Activated naive CD8-positive, alpha-beta T cell (primary cell): ENCODE results near the gene MVP.

Experiments used
- H3K27ac Mint-ChIP-seq: one replicate; pipeline ENCODE4 v1.8.0; 2021; ENCODE audit warnings: mixed read lengths
- H3K27me3 Mint-ChIP-seq: one replicate; pipeline ENCODE4 v1.8.0; 2021; ENCODE audit warnings: mixed read lengths
- H3K36me3 Mint-ChIP-seq: one replicate; pipeline ENCODE4 v1.8.0; 2021; ENCODE audit warnings: mixed read lengths
- H3K4me1 Mint-ChIP-seq: one replicate; pipeline ENCODE4 v1.8.0; 2021; ENCODE audit warnings: low read depth, mixed read lengths
- H3K4me3 Mint-ChIP-seq: one replicate; pipeline ENCODE4 v1.8.0; 2021; ENCODE audit warnings: mild to moderate bottlenecking, mixed read lengths
- H3K9me3 Mint-ChIP-seq: one replicate; pipeline ENCODE4 v1.8.0; 2021; ENCODE audit warnings: low read depth, mixed read lengths

The MVP gene

DNA sequence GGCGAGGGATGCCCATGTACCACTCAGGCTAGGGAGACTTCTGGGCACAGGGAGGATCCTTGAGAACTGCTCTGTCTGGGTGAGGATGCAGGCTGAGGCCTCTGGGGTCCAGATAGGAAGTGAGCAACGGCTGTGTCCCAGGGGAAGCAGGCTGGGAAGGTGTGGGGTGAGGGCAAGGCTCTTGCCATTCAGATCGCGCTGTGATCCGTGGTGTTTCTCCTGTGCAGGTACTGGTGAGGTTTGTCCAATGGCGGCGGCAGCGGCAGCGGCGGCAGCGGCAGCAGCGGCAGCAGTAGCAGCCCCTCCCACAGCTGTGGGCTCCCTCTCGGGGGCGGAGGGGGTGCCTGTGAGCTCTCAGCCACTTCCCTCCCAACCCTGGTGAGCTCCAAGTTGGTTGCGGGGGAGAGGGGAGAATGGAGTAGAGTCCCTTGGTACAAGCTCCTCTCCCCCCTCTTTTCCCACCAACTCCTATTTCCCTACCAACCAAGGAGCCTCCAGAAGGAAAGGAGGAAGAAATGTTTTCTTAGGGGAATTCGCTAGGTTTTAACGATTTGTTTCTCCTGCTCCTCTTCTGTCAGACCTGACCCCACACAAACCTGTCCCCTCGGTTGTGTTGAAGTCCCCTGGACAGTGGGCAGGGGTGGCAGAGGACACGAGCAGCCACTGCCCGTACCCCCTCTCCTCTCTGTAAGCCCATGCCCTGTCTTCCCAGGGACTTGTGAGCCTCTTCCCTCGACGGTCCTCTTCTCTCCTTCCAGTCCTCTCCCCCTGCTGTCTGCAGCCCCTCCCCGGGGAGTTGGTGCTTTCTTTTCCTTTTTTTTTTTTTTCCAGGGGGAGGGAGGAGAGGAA is 10.2 kb upstream of the MVP start:
- peak overlapping the region; percentile 93 for H3K4me3 Mint-ChIP-seq
- peak overlapping the region; percentile 90 for H3K27ac Mint-ChIP-seq
- peaks cover 41% of the 10 kb centered on the region for H3K4me1 Mint-ChIP-seq
- H3K9me3 Mint-ChIP-seq = no peaks in the 10 kb centered on the region
- H3K36me3 Mint-ChIP-seq = peaks cover 7% of the 10 kb centered on the region
- H3K27me3 Mint-ChIP-seq = no peaks in the 10 kb centered on the region

DNA sequence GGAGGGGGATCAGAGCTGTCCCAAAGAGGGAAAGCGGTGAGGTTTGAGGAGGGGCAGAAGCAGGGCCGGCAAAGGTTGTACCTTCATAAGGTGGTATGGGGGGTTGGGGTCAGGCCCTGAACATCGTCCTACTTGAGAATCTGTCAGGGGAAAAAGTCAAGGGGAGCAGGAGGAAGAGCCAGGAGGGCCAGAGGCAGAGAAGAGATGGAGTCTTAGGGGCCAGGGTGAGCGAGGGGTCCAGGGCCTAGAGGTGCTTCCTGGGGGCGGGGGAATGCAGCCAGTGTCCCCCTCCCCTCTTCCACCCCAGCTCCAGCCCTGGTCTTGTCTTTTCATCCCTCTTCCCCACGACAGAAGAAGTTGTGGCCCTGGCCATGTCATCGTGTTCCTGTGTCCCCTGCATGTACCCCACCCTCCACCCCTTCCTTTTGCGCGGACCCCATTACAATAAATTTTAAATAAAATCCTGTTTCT is 9.5 kb upstream of the MVP start:
- H3K27me3 Mint-ChIP-seq = no peaks in the 10 kb centered on the region
- H3K4me3 Mint-ChIP-seq = peak overlapping the region; percentile 93
- H3K9me3 Mint-ChIP-seq = no peaks in the 10 kb centered on the region
- H3K27ac Mint-ChIP-seq = peak overlapping the region; percentile 90
- H3K4me1 Mint-ChIP-seq = peaks cover 44% of the 10 kb centered on the region
- H3K36me3 Mint-ChIP-seq = peaks cover 7% of the 10 kb centered on the region

DNA sequence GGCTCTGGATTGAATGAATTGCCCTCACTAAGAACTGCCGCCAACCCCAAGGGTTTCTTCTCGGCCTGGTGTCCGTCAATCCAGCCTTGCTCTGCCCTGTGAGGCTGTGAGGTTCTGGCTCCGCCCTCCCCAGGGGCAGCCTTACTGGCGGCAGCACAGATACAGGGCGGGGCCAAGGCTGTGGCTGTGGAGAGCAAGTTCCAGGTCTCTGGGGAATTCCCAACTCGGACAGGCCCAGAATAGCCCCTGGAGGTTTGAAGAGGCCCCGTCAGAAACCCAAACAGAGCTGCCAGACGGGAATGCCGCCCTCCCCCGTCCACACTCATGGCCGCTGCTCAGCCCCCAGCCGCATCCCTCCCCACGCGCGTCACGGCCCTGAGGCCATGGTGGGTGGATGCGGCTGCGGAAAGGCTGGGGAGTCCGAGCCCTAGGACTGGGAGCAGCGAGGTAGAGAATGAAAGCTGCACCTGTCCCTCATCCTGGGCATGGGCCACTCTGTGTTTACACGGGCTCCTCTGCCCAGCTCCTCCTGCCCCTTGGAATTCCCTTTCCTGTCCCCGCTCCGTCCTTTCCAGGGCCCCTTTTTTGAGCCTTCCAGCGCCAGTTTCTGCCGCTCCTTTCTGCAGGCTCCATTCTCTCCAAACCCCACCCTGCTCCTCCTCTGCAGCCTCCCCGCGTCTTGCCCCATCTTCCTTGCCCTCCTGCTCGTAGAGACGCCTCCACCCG is 8.9 kb upstream of the MVP start:
- no peaks in the 10 kb centered on the region for H3K27me3 Mint-ChIP-seq
- H3K27ac Mint-ChIP-seq = peak overlapping the region; percentile 90
- no peaks in the 10 kb centered on the region for H3K9me3 Mint-ChIP-seq
- H3K4me3 Mint-ChIP-seq = peak overlapping the region; percentile 93
- peaks cover 7% of the 10 kb centered on the region for H3K36me3 Mint-ChIP-seq
- peaks cover 44% of the 10 kb centered on the region for H3K4me1 Mint-ChIP-seq

DNA sequence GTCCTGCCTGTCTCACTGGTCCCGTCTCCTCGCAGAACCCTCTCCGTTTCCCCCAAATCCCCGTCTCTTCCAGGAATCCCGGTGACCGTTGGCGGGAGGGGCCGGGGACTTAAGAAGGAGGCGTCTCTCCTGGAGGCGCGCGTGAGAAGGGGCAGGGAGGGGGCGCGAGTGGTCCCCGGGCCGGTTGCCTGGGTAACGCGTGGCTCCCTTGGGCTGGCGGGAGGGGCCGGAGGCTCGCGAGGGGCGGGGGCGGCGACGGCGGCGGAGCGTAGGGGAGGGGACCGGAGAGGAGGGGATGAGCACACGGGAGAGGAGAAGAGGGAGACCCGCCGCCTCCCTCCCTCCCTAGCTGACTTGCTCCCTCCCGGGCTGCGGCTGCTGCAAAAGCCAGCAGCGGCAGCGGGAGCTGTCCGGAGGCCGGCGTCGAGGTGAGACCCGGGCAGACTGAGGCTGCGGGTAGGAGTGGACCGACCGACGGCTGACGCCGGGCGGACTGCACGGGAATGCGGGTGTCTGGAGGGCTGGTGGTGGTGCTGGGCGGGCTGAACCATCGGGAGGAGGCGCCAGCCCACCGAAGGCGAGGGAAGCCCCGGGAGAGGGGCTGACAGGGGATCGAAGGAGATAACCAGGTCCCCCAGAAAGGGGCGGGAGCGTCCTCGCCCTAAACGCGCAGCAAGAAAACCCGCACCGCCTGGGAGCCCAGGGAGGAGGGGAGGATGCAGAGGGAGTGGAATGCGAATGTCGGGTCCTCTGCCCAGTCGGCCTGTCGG is 8.2 kb upstream of the MVP start, which contains the start of gene PRRT2:
PRRT2 (plus strand) TSS at position 298 of the 770 bp plus-strand sequence. CDS start 862 bp downstream, outside the sequence.
- peaks cover 48% of the 10 kb centered on the region for H3K4me1 Mint-ChIP-seq
- peak within 1 kb of the TSS; percentile 90 for H3K27ac Mint-ChIP-seq

DNA sequence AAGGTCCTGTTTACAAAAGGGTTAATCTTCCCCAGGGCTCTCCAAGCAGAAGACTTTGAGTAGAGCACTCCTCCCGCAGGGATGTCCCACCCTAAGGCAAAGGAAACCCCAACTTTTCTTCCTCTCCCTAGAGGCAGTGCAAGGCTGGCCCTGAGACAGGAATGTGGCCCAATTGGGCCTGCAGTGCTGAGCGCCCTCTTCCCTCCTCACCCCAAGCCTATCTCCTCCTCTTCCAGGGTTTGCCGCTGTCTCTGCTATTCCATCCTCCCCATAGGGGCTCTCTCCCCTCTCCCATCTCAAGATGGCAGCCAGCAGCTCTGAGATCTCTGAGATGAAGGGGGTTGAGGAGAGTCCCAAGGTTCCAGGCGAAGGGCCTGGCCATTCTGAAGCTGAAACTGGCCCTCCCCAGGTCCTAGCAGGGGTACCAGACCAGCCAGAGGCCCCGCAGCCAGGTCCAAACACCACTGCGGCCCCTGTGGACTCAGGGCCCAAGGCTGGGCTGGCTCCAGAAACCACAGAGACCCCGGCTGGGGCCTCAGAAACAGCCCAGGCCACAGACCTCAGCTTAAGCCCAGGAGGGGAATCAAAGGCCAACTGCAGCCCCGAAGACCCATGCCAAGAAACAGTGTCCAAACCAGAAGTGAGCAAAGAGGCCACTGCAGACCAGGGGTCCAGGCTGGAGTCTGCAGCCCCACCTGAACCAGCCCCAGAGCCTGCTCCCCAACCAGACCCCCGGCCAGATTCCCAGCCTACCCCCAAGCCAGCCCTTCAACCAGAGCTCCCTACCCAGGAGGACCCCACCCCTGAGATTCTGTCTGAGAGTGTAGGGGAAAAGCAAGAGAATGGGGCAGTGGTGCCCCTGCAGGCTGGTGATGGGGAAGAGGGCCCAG is 7.3 kb upstream of the MVP start:
- H3K9me3 Mint-ChIP-seq = no peaks in the 10 kb centered on the region
- H3K4me3 Mint-ChIP-seq = peak overlapping the region; percentile 65
- H3K4me1 Mint-ChIP-seq = peaks cover 50% of the 10 kb centered on the region
- no peak overlapping the region for H3K27ac Mint-ChIP-seq
- H3K27me3 Mint-ChIP-seq = no peaks in the 10 kb centered on the region
- H3K36me3 Mint-ChIP-seq = peaks cover 7% of the 10 kb centered on the region

More for the DNA sequence above, 8.2 kb upstream of the MVP start, which contains the start of gene PRRT2:
- Mint-ChIP-seq H3K4me3 (peak within 1 kb of the TSS; percentile 93), H3K9me3 (no peaks in the 10 kb centered on the region), H3K27me3 (no peaks in the 10 kb centered on the region), H3K36me3 (peaks cover 7% of the 10 kb centered on the region)

DNA sequence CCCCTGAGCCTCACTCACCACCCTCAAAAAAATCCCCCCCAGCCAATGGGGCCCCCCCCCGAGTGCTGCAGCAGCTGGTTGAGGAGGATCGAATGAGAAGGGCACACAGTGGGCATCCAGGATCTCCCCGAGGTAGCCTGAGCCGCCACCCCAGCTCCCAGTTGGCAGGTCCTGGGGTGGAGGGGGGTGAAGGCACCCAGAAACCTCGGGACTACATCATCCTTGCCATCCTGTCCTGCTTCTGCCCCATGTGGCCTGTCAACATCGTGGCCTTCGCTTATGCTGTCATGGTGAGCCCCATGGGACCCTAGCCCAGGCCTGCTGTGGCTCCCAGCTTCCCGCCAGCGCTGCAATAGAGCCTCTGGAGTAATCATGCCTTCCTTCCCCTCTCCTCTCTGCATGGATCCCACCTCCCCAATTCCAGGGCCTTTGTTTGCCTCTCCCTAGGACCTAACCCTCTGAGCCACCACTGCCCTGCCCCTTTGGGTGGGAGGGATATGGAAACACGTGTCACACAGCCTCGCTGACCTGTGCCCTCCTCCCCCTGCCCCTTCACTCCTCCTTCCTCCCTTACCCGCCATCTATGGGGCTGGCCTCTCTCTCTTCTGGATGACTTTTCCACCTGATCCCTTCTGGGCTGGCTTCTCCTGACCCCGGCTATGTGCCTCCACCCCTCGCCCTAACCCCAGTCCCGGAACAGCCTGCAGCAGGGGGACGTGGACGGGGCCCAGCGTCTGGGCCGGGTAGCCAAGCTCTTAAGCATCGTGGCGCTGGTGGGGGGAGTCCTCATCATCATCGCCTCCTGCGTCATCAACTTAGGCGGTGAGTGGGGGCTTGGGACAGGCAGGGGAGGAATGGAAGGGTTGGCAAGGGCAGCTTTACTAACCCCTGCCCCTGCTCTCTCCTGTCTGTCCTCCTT is 6.4 kb upstream of the MVP start:
- no peak overlapping the region for H3K27ac Mint-ChIP-seq
- H3K36me3 Mint-ChIP-seq = peaks cover 6% of the 10 kb centered on the region
- H3K27me3 Mint-ChIP-seq = no peaks in the 10 kb centered on the region
- H3K4me3 Mint-ChIP-seq = no peak overlapping the region
- H3K4me1 Mint-ChIP-seq = peaks cover 50% of the 10 kb centered on the region
- H3K9me3 Mint-ChIP-seq = no peaks in the 10 kb centered on the region

DNA sequence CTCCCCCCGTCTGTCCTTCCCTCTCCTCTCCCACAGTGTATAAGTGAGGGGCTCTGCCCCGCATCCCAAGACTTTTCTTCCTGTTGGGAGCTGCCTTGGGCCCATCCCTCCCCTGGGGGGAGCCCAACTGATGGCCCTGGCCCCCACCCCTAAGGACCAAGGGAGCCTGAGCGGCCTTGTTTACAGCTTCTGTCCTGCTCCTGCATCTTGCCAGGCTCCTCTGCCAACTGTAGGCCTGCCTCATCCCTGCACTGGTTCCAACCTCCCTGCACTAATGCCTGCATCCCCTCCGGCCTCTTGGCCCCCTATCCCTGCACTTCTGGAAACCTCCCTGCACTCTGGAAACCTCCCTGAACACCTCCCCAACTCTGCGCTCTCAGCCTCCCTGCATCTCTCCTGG is 5.7 kb upstream of the MVP start:
- Mint-ChIP-seq H3K36me3 (peaks cover 6% of the 10 kb centered on the region), H3K4me3 (peak overlapping the region; percentile 95), H3K9me3 (no peaks in the 10 kb centered on the region), H3K27me3 (no peaks in the 10 kb centered on the region), H3K4me1 (peaks cover 53% of the 10 kb centered on the region), H3K27ac (peak overlapping the region; percentile 97)

DNA sequence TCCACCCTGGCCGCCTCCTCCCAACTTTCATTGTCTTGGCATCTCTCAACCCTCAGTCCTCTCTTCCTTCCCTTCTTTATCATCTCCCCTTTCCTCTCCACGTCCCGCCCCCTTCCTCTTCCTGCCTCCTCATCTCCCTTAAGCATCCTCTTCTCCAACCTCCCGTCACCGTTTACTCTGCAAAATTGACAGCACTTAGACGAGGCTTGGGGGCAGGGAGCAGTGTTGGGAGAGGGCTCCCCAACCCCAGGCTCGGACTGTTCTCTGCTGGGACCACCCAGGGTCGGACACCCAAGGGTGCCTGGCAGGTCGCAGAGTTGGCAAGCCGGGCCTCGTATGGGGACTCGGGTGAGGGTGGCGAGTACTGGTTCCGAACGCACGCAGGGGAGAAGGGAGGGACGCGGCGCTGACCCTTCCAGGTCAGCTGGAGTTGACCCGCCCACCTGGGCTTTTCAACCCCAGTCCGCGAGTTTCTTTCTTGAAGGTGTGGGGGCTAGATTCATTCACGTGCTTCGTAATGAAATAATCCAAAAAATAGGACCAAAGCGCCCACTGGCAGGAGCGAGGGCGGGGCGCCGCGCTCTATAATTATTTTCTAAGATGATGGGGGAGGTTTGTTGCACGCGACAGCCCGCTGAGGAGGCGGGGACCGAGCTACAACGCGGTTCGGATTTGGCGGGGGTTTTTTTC is 5.1 kb upstream of the MVP start:
- no peaks in the 10 kb centered on the region for H3K27me3 Mint-ChIP-seq
- peak overlapping the region; percentile 95 for H3K4me3 Mint-ChIP-seq
- no peaks in the 10 kb centered on the region for H3K9me3 Mint-ChIP-seq
- peaks cover 55% of the 10 kb centered on the region for H3K4me1 Mint-ChIP-seq
- H3K27ac Mint-ChIP-seq = peak overlapping the region; percentile 97
- peaks cover 6% of the 10 kb centered on the region for H3K36me3 Mint-ChIP-seq

DNA sequence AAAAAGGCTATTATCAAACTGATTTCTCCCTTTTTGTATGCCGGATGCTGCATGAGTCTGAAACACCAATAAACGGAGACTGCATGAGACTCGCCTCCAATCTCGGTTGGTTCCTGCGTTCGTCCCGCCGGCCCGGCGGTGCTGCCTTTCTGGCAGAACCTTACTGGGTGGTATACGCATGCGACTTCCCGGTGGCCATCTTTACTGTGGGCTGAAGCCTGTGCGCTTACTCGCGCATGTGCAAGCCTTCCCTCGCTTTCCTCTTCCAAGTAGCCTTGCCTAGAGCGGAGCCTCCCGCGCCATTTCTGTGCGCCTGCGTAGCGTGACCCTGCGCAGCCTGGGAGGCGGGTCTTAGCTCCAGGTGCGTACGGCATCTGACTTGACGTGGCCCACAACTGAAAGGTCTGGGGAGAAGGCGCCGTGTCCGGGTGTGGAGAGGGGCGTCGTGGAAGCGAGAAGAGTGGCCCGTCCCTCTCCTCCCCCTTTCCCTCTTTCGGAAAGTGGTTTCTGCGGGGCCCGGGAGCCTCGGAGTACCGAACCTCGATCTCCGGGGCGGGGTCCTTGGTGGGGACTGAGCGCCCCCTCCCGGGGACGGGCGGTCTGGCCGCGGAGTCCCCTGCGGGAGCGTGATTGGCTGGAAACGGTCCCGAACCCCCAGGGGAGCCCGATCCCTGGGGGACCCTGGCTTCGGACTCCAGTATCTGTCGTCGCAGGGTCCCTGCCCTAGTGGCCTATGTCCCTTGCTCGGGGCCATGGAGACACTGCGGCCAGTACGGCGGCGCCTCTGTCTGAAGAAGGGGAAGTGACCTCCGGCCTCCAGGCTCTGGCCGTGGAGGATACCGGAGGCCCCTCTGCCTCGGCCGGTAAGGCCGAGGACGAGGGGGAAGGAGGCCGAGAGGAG is 4.2 kb upstream of the MVP start, which contains the start of gene PAGR1:
PAGR1 (plus strand) TSS at position 360 of the 901 bp plus-strand sequence; CDS start at position 734, 374 bp downstream.
- no peaks in the 10 kb centered on the region for H3K9me3 Mint-ChIP-seq
- H3K4me3 Mint-ChIP-seq = peak within 1 kb of the TSS; percentile 95
- H3K27ac Mint-ChIP-seq = peak within 1 kb of the TSS; percentile 97
- no peaks in the 10 kb centered on the region for H3K27me3 Mint-ChIP-seq
- peaks cover 5% of the 10 kb centered on the region for H3K36me3 Mint-ChIP-seq
- peaks cover 53% of the 10 kb centered on the region for H3K4me1 Mint-ChIP-seq

DNA sequence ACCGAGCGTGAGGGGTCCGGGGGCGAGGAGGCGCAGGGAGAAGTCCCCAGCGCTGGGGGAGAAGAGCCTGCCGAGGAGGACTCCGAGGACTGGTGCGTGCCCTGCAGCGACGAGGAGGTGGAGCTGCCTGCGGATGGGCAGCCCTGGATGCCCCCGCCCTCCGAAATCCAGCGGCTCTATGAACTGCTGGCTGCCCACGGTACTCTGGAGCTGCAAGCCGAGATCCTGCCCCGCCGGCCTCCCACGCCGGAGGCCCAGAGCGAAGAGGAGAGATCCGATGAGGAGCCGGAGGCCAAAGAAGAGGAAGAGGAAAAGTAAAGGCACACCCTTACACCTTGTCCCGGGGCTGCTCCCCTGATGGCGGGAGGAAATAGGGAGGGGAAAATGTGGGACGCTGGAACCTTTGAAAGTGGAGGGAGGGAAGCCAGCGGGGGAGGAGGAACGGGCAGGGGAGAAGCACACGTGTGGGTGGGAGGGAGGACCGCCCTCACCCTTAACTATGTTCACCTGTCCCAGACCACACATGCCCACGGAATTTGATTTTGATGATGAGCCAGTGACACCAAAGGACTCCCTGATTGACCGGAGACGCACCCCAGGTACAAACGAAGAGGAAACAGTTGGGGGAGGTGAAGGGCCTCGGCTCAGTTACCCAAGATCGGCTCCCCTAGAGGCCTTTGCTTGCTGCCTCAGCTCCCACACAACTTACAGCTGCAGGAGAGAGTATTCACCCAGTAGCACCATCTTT is 3.4 kb upstream of the MVP start:
- Mint-ChIP-seq H3K9me3 (no peaks in the 10 kb centered on the region), H3K4me1 (peaks cover 54% of the 10 kb centered on the region), H3K27ac (peak overlapping the region; percentile 97), H3K36me3 (peaks cover 5% of the 10 kb centered on the region), H3K27me3 (no peaks in the 10 kb centered on the region), H3K4me3 (peak overlapping the region; percentile 95)

DNA sequence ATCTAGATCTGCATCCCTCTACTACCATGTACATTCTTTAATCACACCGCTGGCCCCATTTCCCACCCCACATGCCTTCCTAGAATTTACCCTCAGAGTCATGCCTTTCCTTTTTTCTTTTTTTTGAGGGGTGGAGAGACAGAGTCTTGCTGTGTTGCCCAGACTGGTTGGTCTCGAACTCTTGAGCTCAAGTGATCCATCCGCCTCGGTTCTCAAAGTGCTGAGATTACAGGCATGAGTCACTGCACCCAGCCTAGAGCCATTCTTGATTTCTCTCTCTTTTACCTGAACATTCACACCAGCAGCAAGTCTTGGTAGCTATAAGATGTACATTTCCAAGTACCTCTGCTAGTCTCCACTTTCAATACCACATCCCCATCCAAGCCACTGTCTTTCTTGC is 2.2 kb upstream of the MVP start:
- Mint-ChIP-seq H3K4me3 (peak overlapping the region; percentile 95), H3K36me3 (peaks cover 5% of the 10 kb centered on the region), H3K9me3 (no peaks in the 10 kb centered on the region), H3K27me3 (no peaks in the 10 kb centered on the region), H3K27ac (peak overlapping the region; percentile 91), H3K4me1 (peaks cover 66% of the 10 kb centered on the region)
